ENCODE results near the gene DOC2A.

The DOC2A gene

DNA sequence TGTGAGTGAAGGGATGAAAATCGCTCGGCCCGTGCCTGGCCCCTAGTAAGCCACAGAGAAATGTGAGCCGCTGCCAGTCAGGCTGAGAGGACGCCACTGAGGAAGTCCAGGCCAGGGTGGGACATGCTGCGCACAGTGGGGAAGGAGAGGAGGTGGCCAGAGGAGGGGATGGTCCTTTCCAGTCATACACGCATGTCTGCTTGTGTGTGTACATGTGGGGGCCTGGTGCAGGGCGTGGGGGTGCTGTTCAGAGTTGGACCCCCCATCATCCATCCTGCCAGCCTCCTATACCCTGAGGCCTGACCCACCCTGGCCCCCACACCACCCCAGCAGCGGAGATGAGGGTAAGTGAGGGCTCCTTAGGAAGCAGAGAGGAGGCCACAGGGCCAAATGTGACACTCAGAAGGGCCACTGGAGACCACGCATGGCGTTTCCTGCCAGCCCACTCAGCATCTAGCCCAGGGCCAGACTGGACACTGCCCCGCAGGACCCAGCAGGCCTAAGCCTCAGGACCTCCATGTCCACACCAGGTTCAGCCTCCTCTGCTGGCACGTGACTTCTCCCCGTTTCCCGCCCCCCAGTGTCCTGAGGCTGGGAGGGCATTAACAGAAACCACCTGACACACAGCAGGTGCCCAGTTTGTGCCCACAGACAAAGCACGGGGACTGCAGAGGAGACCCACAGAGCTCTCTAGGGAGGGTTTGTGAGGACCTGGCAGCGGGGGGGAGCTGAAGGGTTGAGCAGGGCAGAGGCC is 7.0 kb downstream of the DOC2A start:
- no peak for DNase-seq

DNA sequence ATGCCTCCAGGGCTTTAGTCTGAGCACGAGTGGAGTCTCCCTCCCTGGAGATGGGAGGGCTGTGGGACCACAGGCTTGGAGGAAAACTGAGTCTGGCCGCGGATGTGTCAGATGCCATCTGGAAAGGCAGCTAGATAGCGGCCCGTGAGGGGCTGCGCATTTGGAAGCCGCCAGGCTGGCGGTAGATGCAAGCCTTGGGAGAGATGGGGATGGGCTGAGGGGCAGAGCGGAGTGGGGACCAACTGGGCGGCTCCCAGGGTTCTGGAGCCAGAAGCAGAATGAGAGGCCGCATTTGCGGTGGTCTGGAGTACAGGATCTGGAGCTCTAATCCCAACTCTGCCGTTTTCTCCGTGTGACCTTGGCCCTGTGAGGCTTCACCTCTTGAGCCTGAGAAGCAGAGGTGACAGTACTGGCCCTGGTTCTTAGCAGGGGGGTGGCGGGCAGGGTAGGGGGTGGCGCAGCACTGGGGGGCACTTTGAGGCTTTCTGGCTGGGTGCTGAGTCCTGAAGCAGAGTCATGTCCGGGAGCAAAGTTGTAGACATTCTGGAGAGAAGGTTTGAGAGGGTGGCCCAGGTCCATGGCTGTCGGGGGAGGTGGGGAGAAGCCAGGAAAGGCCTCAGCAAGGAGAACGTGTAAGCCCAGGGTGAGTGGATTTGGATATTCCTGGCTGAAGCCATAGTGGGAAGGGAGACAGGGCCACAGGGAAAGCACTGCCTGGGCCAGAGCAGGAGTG is 8.0 kb downstream of the DOC2A start:
- no peak for DNase-seq

DNA sequence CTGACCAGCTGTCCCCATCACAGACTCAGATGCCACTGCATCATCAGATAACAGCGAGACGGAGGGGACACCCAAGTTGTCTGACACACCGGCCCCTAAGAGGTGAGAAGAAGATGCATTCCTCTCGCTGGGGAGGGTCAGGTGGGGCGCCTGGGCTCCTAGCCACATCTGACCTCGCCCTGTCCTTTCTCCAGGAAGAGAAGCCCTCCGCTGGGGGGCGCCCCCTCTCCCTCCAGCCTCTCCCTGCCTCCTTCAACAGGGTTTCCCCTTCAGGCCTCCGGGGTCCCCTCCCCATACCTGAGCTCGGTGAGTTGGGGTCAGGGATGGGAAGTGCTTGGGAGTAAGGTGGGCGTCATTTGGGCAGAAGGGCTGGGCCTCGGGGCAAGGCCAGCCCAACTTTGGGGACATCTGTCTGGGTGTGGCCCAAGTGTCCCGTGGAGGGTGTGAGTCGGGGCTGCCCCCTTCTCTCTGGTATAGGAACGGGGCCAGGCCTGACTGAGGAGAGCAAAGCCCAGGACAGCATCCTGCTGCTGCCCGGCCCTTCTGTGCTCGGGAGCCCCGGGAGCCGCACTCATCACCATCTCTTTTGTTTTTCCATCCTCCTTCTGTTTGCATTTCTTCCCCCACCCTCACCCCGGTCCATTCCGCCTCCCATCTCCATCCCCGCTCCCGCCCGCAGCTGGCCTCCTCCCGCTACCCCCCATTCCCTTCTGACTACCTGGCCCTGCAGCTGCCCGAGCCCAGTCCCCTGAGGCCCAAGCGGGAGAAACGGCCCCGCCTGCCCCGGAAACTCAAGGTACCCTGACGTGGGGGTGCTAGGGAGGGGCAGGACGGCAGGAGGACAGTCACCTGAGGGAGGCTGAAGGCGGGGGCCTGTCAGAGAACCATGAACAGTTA is 9.8 kb downstream of the DOC2A start:
- DNase-seq, result no peak

DNA sequence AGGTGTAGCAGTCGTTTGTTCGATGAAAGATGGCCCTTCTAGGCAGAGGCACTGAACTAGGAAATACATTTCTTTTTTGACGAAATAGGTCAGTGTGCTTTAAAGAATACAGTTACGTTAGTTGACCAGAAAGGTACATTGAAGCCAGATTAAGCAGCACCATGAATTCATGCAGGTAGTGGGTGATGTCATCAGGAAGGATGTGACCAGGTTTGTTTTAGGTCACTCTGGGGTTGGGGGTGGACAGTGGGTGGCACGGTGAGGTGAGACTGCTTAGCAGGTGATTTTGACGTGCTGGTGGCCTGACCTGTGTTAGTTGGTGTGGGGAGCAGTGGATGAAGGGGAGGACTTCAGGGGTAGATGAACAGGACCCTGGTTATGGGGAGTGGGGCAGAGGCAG is 11.2 kb downstream of the DOC2A start:
- no peak for DNase-seq

DNA sequence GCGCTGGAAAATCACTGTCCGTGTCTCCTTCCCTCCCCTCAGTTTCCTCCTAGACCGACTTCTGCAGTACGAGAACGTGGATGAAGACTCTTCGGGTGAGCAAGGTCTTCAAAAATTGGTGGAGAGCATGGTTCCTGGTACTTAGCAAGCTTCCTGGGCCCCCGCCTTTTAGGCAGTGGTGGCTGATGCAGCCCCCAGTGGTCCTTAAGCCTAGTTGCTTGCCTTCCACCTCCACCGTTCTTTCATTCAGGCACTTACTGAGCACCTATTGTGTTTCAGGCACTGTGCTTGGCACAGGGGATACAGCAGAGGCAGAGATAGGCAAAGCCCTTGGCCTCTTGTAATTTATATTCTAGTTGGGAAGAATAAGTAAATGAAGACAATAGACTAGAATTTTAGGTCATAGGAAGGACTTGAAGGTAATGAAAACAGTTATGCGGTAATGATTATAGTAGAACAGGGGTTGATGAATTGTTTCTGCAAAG is 14.0 kb downstream of the DOC2A start:
- DNase-seq, result no peak

DNA sequence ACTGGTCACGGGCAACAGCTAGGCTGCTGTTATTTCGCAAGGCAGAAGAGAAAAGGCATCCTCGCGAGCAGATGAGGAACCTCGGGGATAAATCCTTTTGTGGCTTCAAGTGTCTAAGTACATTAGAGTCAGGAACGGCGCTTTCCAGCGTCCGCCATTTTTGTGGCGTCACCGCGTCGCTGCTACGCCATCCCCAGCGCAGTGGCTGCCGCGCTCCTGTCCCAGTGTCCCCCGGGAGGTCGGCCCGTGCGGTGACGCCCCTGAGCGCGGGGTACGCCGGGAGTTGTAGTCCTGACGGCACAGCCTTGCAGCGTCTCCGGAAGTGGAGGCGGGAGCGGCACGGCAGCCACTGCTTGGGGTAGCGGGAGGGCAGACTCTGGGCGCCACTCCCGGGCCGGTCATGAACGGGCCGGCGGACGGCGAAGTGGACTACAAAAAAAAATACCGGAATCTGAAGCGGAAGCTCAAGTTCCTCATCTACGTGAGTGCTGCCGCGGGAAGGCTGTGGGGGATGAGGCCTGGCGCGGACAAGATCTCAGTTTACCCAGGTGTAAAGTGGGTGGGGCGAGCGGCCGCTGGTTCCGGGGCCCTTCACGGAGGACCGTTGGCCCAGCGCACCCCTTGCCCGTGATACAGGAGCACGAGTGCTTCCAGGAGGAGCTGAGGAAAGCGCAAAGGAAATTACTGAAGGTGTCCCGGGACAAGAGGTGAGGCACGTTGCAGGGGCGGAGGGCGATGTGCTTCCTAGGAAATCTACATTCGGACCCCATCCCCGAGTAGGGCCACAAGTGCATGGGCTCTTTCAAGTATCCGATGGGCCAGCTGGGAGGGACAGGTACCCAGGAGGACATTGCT is 14.7 kb downstream of the DOC2A start, which contains the start of gene INO80E:
TSS of gene INO80E (plus strand) at position 331 of the 855 bp plus-strand sequence. CDS start at position 401, 70 bp downstream.
- DNase-seq, result peak; percentile 100

DNA sequence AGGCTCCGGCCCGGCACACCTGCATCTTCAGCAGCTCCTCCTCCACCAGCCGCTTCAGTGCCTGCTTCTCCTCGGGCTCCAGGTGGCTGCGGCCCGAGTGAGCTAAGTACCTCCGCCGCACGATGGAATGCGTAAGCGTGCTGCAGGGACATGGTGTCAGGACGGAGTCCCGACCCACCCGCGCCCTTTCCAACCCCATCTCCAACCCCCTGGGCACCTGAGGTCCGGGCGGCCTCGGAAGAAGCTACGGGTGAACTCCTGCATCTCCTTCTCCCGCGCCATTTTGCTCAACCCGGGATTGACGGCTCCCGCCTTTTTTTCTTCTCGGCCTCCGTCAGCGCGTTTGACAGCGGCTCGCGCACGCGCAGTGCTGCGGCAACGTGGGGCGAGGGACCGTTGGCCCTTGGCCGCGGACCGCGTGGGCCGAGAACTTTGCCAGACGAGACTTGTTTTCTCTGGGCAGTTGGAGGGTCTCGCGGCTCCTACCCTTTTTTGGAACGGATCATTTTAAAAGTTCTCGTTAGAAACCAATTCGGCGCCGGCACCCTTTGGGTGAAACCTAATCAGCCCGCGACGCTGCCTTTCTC is 15.4 kb downstream of the DOC2A start, which contains the start of gene HIRIP3:
TSS of gene HIRIP3 (minus strand) at position 294 of the 587 bp plus-strand sequence. CDS start at position 282, 12 bp downstream.
- DNase-seq, result peak; percentile 95

DNA sequence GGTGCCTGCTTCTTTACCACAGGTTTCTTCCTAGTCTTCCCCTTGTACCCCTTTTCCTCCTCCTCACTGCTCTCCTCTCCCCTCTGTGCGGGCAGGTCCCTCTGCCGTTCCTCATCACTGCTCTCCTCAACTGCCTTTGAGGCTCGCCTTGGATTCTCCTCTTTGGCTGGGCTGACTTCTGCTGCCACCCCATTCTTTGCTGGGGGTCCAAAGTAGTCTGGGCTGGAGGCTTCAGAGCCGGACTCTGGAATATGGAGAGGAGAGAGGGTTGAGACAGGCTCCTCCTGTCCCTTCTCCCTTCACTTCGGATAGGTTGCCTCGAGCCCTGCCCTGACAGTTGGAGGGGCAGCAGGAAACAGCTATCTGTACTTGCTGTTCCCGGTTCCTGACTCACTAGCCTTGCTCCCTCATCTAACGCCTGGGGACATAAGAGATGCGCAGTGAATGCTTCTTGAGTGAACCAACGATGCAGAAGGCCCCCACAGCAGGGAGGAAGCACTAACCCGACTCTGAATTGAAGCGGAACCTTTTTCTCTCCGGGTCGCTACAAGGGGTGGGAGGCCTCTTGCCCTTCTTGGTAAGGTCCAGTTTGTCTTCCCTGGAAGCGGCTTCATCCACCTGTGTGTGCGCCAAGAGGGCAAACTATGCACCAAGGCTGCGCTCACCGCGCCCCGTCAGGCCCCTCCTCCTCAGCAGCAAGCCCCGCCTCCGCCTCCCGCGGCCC is 16.1 kb downstream of the DOC2A start:
- peak; percentile 90 for DNase-seq

DNA sequence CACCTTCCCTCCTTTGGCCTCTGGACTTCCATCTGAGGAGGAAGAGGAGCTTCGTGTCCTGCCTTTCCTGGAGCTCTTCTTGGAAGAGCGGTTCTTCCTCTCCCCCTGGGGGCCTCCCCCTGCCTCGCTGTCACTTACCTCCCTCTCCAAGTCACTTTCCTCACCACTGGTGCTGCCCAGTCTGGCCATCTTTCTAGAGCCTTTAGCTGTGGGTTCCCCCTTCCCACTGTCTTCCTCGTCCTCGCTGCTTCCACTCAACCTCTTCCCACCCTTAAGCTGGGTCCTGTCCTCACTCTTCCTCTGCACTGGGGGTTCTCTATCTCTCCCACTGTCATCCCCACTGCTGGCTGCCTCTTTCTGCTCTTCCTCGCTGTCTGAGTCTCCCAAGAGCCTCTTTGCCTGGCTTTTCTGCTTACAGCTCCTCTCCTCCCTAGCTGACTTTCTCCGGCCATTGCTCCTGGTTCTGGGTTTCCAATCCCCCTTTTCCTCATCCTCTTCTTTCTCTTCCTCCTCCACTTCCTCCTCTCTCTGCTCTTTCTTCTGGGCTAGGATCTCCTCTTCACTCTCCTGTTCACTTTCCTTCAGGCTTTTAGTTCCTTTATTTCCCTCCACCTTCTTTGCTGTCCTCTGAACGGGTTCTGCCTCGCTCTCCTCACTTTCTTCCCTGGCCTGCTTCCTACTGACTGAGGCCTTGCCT is 16.8 kb downstream of the DOC2A start:
- DNase-seq, result no peak

DNA sequence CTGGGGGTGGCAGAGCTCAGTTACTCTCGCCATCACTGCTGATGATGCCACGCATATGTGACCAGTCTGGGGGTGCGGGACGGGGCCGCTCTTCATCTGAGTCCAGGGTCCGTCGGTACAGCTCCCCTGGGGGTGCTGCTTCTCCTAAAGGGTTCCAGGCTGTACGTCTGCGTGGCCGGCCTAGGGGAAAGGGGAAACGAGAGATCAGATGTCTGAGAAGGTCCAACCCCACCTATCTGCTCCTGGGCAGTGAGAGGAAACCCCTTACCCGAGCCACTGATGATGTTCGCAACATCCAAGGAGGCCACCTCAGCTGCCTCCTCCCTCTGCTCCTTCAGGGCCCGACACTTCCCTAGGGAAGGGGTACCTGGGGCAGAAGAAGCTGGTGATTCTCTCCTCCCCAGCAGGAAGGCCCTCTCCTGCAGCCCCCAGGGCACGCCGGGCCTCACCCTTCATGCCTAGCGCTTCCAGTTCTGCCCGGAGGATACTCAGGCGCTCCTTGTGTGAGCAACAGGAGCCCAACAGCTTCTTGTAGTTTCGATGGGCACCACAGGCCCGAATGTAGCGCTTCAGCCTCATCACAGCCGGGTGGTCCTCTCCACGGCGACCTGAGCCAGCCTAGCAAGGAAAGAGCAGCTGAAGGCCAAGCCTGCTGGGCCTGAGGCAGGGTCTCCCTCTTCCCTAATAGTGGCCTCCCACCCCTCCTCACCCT is 17.5 kb downstream of the DOC2A start:
- no peak for DNase-seq

DNA sequence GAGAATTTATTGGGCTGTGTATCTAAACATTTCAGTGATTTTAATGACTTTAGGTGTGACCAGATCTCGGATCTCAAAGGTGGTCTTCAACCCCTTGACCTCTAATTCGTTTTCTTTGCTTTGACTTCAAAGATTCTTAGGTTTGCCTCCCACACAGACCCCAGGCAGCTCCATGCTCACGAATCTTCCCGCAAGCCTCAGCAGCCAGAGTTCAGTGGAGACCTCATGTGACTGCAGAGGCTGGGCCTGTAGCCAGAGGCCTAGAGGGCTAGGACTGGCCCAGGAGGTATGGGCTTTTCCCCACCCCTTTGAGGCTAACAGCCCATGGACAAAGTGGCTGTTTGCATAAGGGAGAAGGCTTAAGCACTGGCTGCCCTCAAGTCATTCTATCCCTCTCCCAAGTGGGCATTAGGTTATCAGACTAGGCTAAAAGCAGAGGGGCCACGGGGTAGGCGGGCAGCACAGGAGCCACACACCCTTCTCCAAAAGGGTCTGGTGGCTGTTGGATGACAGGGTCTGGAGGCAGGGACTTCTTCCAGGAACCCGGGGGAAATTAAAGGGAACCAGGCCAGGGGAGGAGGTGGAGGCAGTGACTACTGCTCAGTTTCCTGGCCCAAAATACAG is 18.4 kb downstream of the DOC2A start:
- DNase-seq, result no peak

DNA sequence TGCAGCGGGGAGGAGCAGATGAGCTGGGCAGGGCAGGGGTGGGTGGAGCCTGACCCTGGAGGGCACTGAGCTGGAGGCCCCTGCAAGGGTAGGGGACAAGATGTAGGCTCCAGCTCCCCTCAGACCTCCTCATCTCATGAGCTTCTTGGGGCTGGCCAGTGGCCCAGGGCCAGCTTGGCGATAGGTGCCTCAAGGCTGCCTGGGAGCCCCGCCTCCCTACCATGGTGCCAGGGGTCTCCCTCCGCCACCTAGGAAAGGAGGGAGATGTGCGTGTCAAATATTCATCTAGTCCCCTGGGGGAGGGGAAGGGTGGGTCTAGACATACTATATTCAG is 19.3 kb downstream of the DOC2A start:
- DNase-seq, result no peak

DNA sequence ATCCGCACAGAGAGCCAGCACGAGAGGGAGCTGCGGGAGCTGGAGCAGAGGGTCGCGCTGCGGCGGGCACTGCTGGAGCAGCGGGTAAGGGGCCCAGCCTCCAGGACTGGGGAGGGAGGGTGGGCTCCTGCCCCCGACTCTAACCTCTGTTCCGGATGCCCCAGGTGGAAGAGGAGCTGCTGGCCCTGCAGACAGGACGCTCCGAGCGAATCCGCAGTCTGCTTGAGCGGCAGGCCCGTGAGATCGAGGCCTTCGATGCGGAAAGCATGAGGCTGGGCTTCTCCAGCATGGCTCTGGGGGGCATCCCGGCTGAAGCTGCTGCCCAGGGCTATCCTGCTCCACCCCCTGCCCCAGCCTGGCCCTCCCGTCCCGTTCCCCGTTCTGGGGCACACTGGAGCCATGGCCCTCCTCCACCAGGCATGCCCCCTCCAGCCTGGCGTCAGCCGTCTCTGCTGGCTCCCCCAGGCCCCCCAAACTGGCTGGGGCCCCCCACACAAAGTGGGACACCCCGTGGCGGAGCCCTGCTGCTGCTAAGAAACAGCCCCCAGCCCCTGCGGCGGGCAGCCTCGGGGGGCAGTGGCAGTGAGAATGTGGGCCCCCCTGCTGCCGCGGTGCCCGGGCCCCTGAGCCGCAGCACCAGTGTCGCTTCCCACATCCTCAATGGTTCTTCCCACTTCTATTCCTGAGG is 19.8 kb downstream of the DOC2A start:
- no peak for DNase-seq

DNA sequence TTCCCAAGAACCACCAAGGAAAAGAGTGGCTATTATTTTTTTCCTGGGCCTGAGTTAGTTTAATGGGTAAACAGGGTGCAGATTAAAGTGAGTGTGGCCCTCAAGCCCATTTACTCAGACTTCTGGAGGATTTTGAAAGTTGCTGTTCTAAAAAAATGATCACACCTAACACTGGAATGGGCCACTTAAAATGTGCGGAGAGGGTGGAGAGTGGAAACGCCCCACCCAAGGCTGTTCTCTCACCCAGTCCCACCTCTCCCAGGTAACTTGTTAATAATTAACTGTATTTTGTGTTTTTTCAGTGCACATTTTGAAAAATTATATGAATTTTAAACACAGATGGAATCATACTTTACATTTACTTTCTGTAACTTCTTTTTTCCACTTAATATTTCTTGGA is 20.8 kb downstream of the DOC2A start:
- DNase-seq, result no peak

DNA sequence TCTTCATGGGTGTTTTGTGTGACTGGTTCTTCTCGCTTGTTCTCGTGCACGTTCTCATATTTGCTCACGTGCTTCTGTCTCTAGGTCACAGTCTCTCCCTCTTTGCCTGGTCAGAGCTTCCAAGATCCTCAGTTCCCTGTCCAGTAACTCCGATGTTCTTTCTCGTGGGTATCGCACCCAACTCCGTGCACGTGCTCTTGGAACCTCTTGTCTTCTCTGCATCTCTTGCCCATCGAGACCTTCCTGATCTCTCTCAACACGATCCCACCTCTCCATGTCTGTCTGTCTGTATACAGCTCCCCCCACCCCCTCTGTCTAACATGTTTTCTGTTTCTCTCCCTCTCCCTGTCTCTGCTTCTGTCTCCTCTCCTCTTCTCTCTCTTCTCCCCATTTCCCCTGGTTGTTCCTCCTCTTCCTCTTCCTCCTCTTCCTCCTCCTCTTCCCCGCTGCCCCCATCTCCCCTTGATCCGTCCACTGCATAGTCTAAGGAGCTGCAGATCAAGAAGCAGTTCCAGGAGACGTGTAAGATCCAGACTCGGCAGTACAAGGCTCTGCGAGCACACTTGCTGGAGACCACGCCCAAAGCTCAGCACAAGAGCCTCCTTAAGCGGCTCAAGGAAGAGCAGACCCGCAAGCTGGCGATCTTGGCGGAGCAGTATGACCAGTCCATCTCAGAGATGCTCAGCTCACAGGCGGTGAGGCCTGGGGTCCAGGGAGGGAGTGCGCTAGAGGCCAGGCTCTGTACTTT is 21.5 kb downstream of the DOC2A start:
- DNase-seq, result no peak

DNA sequence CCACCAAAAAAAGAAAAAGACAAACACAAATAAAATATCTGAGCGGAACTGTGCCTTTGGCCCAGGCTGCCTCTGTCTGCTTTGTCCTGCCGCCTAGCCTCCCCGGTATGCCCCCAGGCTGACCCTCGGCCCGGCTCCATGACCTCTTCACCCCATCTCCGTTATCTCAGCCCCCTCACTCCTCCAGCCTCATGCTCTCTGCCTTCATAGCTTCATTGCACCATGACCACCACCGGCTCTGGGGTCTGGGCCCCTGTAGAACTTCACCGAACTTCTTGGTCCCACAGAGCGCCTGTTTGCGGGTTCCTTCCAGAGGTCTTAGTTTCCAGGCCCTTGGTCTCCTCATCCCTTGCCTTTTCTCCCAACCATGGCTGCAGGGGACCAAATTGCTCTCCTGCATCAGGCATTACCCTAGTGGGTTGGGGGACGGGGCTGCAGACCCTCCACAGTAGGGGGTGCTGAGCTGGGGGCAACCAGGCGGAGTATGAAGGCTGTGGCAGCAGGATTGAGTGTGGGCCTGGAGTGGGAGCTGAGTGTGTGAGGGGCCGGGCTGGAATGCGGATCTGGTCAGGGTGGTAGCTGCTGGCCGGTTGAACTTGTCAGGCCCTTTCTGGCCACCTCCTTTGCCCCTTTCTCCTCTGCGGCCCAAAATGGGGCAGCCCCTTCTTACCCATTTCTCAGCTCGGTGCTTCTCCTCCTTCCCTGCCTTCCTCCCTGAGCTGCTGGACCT is 22.3 kb downstream of the DOC2A start:
- DNase-seq, result no peak

Data from activated effector memory CD4-positive, alpha-beta T cell treated with anti-CD3 and anti-CD28 coated beads, Interleukin-2, amount 50 U/mL, for 16 hours (primary cell).